ES-I3 (cell line): ENCODE measurements around the gene FBXO31.

Experiments
- H3K36me3 ChIP-seq: 2 replicates; pipeline ENCODE4 v1.6.1; 2013; ENCODE audit warnings: mild to moderate bottlenecking, low read length, control low read depth, moderate library complexity; ENCODE audit not compliant: insufficient read depth
- H3K4me1 ChIP-seq: 2 replicates; pipeline ENCODE4 v1.6.1; 2013; ENCODE audit warnings: mild to moderate bottlenecking, control low read depth, low read length; ENCODE audit not compliant: insufficient read depth
- H3K9ac ChIP-seq: 2 replicates; pipeline ENCODE4 v1.6.1; 2013; ENCODE audit warnings: low read depth, mild to moderate bottlenecking, low read length, moderate library complexity
- H3K9me3 ChIP-seq: 2 replicates; pipeline ENCODE4 v1.6.1; 2013; ENCODE audit warnings: mild to moderate bottlenecking, low read length, moderate library complexity; ENCODE audit not compliant: control insufficient read depth, insufficient read depth

Gene FBXO31, protein sequence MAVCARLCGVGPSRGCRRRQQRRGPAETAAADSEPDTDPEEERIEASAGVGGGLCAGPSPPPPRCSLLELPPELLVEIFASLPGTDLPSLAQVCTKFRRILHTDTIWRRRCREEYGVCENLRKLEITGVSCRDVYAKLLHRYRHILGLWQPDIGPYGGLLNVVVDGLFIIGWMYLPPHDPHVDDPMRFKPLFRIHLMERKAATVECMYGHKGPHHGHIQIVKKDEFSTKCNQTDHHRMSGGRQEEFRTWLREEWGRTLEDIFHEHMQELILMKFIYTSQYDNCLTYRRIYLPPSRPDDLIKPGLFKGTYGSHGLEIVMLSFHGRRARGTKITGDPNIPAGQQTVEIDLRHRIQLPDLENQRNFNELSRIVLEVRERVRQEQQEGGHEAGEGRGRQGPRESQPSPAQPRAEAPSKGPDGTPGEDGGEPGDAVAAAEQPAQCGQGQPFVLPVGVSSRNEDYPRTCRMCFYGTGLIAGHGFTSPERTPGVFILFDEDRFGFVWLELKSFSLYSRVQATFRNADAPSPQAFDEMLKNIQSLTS

DNA sequence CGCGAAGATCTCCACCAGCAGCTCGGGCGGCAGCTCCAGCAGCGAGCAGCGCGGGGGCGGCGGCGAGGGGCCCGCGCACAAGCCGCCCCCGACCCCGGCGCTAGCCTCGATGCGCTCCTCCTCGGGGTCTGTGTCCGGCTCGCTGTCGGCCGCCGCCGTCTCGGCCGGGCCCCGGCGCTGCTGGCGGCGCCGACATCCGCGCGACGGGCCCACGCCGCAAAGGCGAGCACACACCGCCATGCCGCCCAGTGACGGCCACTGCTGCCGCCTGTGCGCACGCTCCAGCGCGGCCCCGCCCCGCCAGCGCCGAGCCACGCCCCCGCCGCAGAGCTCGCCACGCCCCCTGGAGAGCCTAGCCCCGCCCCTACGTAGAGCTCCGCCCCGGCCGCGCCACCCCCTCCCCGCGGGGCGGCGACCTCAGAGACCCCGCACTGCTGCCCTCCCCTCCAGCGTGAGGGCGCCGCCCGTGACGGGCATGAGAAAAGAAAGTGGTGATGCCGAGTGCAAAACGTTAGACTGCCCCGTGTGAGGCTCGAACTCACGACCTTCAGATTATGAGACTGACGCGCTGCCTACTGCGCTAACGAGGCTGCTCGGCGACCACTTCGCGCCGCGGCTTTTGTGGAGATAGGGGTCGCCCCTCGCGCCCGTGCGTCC, at the start of gene FBXO31:
TSS of gene FBXO31 (minus strand) at position 272 of the 657 bp plus-strand sequence. CDS start at position 240, 32 bp downstream.
- Histone ChIP-seq H3K36me3 (no peaks in the 10 kb centered on the region), H3K9me3 (no peaks in the 10 kb centered on the region), H3K4me1 (peaks cover 9% of the 10 kb centered on the region; the same call in 1 of the 2 replicates), H3K9ac (peak within 1 kb of the TSS; percentile 94)

DNA sequence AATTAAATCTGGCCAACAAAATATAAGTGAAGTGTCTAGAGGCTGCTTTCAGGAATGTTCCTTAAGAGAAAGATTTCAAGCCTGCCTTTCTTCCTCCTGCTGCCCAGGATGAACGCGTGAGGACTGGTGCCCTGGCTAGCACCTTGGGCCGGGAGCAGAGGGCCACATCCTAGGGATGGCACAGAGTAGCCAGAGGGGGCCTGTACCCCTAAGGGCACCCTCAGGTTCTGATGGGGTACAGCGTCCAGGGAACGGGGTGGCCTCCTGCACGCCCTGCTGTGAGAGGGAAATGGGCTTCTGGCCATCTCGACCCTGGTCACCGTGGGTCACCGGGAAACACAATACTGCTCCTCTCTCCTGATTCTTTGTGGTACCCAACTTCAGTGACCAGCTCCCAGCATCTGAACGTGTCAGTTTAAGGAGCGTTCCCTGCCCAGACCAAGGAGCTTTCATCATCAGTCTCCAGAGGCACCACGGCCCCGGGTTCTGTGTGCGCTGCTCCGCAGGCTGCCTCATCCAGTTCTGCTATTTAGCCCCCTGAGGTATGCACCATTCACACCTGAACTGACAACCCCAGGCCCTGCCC, 48.8 kb upstream of the FBXO31 start:
- Histone ChIP-seq H3K9ac (no peak overlapping the region), H3K9me3 (no peaks in the 10 kb centered on the region), H3K4me1 (no peaks in the 10 kb centered on the region), H3K36me3 (no peaks in the 10 kb centered on the region; the same call in 1 of the 2 replicates)

DNA sequence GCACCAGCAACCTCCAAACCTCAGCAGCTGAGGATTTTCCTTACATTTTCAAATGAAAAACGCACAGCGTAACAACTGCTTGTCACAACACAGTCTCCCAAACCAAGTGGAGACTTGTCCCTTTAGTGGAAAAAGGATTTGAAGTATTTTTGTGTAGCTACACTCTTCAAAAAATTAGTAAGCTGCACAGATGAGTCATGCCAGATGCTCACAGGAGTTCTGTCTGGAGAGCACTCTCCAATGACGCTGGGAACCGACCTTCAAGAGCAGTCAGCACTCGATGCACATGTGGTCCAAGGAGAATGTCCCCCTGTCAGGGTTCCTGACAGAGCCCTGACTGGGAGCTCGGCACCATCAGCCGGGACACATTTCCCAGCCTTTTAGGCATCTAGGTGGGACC, 48.4 kb upstream of the FBXO31 start:
- Histone ChIP-seq H3K36me3 (no peaks in the 10 kb centered on the region; the same call in 1 of the 2 replicates), H3K4me1 (peaks cover 5% of the 10 kb centered on the region), H3K9me3 (no peaks in the 10 kb centered on the region), H3K9ac (no peak overlapping the region)

DNA sequence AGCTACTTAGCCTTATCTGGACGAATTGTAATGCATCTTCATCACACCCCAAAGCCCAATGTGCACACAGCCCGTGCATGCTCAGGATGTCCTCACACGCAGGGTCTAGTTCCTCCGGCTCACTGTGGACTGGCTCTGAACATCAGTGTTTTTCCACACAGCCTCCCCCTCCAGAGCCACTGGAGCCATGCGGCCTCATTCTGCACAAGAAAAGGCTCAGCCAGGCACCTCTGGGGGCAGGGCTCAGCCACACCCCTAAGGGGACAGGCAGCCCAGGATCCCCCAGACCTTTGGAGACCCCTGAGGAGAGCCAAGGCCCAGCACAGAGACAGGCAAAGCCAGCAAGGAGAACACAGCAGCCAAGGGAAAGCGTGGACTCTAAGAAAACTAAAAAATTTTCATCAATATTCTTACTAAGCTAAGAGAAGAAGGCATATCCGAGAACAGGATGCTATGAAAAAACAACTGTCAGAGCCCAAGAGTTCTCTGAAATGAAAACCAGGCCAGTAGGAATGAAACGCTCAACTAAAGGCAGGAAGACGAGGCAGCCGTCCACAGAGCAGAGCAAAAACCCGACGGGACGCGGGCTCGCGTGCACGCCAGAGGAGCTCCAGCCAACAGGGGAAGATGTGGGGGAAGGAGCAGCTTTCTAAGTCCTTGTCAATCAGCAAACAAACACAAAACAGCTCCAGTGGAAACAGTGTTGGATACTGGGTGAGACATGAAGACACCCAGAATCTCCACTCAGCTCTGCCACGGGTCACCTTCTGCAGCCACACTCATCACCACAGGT, 43.0 kb upstream of the FBXO31 start:
- Histone ChIP-seq H3K9ac (no peak overlapping the region), H3K9me3 (no peaks in the 10 kb centered on the region), H3K36me3 (no peaks in the 10 kb centered on the region; the same call in 1 of the 2 replicates), H3K4me1 (peaks cover 9% of the 10 kb centered on the region)

DNA sequence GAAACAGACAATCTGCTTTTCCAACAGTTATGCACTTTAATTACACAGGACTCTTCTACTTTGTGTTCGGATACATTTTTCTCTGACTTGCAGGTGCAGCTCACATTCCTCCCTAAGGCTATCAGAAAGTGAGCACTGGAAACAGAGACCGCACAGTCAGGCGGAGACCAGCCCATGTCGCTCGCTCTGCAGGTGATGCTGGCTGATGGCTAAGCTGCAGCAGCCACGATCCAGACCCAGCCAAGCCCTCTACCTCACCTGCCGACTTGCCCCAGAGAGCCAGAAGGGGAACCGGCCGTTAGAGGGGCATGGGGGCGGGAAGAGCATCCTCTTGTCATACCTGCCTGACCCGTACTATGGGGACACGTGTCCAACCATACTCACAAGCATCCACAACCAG, 42.4 kb upstream of the FBXO31 start:
- H3K4me1 ChIP-seq, result peaks cover 9% of the 10 kb centered on the region
- H3K9me3 ChIP-seq, result no peaks in the 10 kb centered on the region
- no peak overlapping the region for H3K9ac ChIP-seq
- H3K36me3 ChIP-seq, result no peaks in the 10 kb centered on the region; the same call in 1 of the 2 replicates

DNA sequence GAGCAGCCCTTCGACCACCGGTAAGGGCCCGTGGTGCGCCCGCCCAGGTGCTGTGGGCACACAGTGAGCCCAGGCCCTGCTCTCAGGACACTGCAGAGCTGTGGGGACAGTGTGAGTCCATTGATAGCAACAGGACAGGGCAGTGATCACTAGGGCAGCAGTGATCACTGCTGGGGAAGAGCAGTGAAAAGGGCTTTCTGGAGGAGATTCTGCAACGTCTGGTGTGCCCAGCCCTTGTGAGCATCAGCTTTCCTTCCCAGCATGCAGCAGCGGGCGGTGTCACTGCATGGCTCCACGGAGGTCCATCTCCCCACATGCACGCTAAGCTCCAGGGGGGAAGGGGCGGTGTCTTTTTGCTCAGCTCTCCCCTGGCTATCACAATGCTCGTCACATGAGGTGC, 40.7 kb upstream of the FBXO31 start:
- Histone ChIP-seq H3K4me1 (peaks cover 9% of the 10 kb centered on the region), H3K36me3 (no peaks in the 10 kb centered on the region; the same call in 1 of the 2 replicates), H3K9me3 (no peaks in the 10 kb centered on the region), H3K9ac (no peak overlapping the region)

DNA sequence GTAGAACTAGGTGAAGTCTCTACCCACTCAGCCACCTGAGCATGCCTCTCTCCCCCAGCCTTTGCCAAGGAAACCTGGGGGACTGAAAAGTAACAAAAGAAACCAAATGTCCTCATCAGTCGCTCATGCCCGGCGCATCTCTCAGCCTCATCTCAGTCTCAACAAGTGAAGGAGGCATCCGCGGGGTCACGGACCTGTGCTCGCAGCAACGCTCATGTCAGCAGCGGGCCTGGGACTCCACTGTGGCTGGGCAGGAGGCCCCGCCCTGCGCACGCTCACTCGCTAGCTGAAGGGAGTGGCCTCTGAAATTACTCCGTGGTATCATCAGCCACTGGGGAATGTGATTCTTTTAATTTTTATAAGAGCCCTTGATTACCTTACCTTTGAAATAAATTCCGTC, 39.9 kb upstream of the FBXO31 start:
- Histone ChIP-seq H3K4me1 (peaks cover 9% of the 10 kb centered on the region), H3K36me3 (no peaks in the 10 kb centered on the region; the same call in 1 of the 2 replicates), H3K9me3 (no peaks in the 10 kb centered on the region), H3K9ac (no peak overlapping the region)

DNA sequence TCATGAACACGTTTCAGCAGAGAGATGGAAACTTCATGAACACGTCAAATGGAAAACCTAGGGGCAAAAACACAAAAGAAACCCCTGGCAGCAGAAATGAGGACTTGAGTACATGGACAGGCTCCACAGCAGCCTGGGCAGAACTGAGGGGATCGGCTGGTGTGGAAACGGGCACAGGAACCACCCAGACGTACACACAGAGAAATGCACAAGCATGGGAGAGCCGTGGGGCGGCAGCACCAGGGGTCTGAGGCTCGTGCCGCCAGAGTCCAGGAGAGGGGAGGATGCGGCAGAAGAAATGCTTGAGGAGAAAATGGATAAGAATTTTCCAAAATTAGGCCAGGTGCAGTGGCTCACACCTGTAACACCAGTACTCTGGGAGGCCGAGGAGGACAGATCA, 38.5 kb upstream of the FBXO31 start:
- Histone ChIP-seq H3K4me1 (peaks cover 6% of the 10 kb centered on the region), H3K9ac (no peak overlapping the region), H3K9me3 (no peaks in the 10 kb centered on the region), H3K36me3 (no peaks in the 10 kb centered on the region; the same call in 1 of the 2 replicates)

DNA sequence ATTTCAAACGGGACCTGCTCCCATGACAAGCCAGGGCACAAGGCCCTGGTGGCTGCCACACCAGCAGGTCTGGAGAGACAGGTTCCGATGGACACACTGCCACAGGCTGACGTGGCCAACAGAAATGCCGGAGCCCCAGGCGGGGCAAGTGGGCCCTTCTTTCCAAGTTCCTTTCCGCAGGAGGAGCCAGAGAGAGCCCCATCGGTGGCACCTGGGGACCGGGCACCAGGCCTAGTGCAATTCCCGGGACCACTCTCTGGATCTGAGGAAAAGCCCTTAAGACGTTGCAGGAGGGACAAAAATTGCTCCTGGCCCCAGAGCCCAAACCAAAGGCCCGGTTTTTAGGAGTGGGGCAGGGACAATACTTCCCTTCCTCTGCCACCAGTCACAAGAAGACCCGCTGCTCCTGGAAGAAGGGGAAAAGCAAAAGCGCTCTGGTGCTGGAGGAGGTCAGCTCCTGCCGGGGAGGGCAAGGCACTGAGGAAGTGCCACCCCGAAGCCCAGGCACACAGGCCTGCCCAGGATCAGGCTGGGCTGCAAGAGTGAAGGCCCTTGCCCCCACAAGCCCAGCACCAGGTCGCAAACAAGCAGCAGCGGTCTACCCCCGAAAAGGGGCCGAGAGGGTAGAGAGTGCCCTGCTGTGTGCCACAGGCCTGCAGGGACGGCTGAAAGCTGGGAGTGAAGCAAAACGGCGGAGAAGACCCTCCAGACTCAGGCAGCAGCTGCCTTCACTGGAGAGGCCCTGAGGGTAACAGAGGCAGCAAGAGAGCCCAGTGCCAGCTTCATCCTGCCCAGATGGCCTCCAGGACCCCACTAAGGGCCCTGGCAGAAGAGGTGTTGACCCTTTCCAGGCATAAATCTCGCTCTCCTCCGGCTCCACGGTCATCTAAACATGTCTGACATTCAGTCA, 37.7 kb upstream of the FBXO31 start:
- Histone ChIP-seq H3K4me1 (no peaks in the 10 kb centered on the region), H3K36me3 (no peaks in the 10 kb centered on the region; the same call in 1 of the 2 replicates), H3K9me3 (no peaks in the 10 kb centered on the region), H3K9ac (no peak overlapping the region)

DNA sequence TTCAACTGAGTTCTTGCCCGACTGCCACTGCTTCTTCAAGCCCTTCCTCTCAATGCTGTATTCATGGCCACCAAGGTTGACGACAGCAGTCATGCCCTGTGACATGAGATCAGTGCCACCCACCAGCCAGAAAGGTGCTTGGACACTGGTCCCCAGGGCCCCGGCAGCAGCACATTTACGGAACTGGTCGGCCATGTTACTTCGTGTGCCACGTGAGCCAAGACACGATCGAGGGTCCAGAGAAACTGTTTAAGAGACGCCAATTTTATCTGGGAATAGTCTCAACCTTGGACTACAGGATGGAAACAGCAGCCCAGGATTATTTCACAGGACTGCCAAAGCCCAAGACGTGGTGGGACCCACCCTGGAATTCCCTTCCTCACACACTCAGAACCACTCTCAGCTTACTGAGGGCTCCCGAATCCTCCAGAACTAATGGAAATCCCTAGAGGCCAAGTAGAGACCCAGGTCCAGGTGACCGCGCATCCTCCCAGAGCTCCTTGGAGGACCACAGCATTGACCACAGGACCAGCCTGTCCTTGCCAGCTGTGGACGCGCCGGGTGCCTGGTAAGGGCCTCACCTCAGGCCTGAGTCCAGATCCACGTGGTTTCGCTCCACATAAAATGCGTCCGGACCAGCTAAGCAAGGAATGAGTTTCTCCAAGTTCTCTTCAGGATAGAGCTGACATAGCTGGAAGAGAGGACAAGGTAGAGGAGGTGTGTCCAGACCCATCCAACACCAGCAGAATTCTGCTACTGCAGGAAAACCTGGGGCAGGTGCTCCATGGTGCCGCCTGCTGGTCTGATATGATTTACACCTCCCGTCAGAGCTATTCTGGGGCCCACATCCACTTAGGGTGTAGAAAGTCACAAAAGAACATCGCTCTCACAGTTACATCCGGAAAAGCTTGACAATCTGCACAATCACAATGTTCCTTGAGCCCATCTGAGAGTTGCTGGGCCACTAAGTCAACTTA, 36.7 kb upstream of the FBXO31 start:
- Histone ChIP-seq H3K4me1 (no peaks in the 10 kb centered on the region), H3K36me3 (no peaks in the 10 kb centered on the region; the same call in 1 of the 2 replicates), H3K9me3 (no peaks in the 10 kb centered on the region), H3K9ac (no peak overlapping the region)

DNA sequence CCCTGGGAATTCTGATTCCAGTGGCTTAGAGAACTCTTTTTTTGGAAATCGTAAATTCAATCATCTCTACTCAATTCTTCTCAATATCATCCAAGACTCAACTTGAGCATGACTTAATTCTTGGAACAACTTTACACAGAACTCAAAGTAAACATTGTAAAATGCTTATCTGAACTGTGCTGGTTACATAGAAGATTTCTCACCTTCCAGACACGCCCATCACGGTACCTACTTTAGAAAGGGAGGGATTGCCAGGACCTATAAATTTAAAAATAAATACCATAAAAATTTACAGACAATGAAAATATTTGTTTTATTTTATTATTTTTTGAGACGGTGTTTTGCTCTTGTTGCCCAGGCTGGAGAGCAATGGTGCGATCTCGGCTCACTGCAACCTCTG, 35.1 kb upstream of the FBXO31 start:
- Histone ChIP-seq H3K4me1 (no peaks in the 10 kb centered on the region), H3K36me3 (no peaks in the 10 kb centered on the region; the same call in 1 of the 2 replicates), H3K9ac (no peak overlapping the region), H3K9me3 (no peaks in the 10 kb centered on the region)

DNA sequence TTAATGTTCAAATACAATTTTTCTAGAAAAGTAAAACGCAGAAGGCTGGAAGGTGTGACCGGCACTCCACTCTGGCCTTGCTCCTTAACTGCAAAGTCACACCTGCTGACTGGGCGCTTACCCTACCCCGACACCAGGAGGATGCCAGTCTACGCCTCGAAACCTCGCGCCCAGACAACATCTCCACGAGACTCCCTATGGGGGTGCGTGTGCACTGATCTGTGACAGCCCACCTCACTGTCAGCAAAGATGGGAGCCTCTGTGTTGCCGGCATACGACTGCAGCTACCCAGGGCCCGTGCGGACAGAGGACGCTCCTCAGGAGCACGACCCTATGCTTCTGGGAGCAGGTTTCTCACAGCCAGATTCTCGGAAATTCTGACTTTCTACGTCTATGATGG, 34.6 kb upstream of the FBXO31 start:
- Histone ChIP-seq H3K9ac (no peak overlapping the region), H3K36me3 (no peaks in the 10 kb centered on the region; the same call in 1 of the 2 replicates), H3K4me1 (no peaks in the 10 kb centered on the region), H3K9me3 (no peaks in the 10 kb centered on the region)
